Measurements from ENCODE around the gene MAML2. TPM values are rescaled to one million over a fixed set of nuclear protein-coding genes. Genes with fewer than 3 reads are reported as not detected.

The MAML2 gene
- total and polyA plus RNA-seq, 2 of the 13 experiments (the other 11 are each of a cell fraction or from before 2014, with no cell fraction given) = 2.3 to 25.9 TPM

DNA sequence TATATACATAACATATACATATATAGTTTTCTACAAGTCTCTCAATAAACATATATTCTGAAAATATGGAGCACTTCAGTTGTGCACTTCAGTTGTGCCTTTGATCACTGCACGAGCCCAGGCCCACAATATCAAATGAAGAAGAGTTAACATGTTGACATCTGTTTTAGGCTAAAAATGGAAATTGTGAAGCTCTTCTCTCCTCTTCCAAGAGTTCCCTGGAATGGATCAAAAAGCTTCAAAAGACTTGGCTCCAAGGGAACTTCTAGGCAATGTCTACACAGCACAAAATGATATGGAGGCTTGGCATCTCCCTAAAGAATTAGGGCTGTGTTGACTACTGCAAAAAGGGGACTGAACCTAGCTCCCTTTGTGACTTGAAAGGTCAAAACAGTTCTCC, 36.9 kb downstream of the MAML2 start:
- Histone ChIP-seq H3K4me2 (ENCODE audit: low read depth, low read length) (no peak overlapping the region), H3K36me3 (replicated peaks in 1 of 2; ENCODE audit: control insufficient read depth in 1 of 2, insufficient read depth in 2 of 2, low read length in 2 of 2) (peaks cover 1 to 4% of the 10 kb centered on the region in 2 experiments; a peak in 1 of 5 replicates), H4K20me1 (ENCODE audit: insufficient read depth, low read length) (peaks cover 13% of the 10 kb centered on the region), H2AFZ (ENCODE audit: low read length) (no peak overlapping the region), H3K79me2 (ENCODE audit: insufficient read depth, low read length) (peaks cover 50% of the 10 kb centered on the region), H3K9me3 (ENCODE audit: low read length) (no peaks in the 10 kb centered on the region), H3K9ac (ENCODE audit: insufficient read depth, low read depth, low read length) (no peak overlapping the region), H3K4me3 (replicated peaks in 1 of 3; ENCODE audit: insufficient read depth in 1 of 3, low read depth in 2 of 3, low read length in 3 of 3) (no peak overlapping the region), H3K4me1 (ENCODE audit: insufficient read depth, low read length) (peaks cover 33% of the 10 kb centered on the region), H3K27ac (ENCODE audit: extremely low read length, insufficient read depth, low read length) (no peak overlapping the region), H3K27me3 (ENCODE audit: control insufficient read depth in 1 of 2, insufficient read depth in 2 of 2, low read length in 2 of 2) (no peaks in the 10 kb centered on the region)
- no peak for DNase-seq (ENCODE audit: low spot score)
- no peak for FAIRE-seq
- CTCF ChIA-PET (ENCODE audit: low intra/inter-chr PET ratio, low total read pairs) = no interaction called here
- 100% methylated on average over 1 of the region's 1 CpG for WGBS (ENCODE audit: low lambda C conversion rate)
- no TSS peak for BruUV-seq (replicated peaks)
- no peak for TF ChIP-seq U2AF1 (optimal IDR thresholded peaks at IDR 0.05; ENCODE audit: low read depth, low read length)
- TF ChIP-seq, protein P1, sequence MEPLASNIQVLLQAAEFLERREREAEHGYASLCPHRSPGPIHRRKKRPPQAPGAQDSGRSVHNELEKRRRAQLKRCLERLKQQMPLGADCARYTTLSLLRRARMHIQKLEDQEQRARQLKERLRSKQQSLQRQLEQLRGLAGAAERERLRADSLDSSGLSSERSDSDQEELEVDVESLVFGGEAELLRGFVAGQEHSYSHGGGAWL (CRISPR knock-in tag; IDR thresholded peaks at IDR 0.05) = no peak
- TF ChIP-seq ZNF317 (CRISPR knock-in tag; IDR thresholded peaks at IDR 0.05) = no peak
- TF ChIP-seq ZNF878 (CRISPR knock-in tag; IDR thresholded peaks at IDR 0.05) = no peak
- no peak for TF ChIP-seq ZNF17 (CRISPR knock-in tag; IDR thresholded peaks at IDR 0.05)
- in situ Hi-C loops (cut with HindIII; ENCODE audit: extremely low pct_ligation_motif_present, low pct_unique_long_range_greater_than_20kb) (no loop called here), intact Hi-C loops (cut with micrococcal nuclease; ENCODE audit: unreplicated experiment) (no loop called here)
- POLR2A ChIA-PET = no interaction called here
- no peak for ATAC-seq

DNA sequence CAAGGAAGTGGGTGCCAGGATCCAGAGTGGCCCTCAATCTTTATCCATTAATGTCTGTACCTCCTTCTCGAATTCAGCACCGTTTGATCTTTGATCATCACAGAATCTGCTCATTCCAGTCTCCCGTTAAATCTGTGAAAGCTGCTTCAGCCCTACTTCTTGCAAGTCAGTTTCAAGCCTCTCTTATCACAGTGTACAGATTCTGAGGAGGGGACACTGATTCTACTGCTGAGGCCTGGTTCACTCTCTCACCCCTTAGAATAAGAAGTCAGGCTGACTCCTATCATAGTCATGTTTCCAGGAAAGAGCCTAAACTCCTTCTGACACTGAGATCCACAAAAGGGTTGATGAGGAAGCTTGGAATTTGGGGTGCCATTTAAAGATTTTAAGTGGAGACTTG, 39.0 kb downstream of the MAML2 start:
- Histone ChIP-seq H3K36me3 (replicated peaks in 1 of 2; ENCODE audit: control insufficient read depth in 1 of 2, insufficient read depth in 2 of 2, low read length in 2 of 2) (peaks cover 3 to 4% of the 10 kb centered on the region in 2 experiments; a peak in 1 of 5 replicates), H3K9me3 (ENCODE audit: low read length) (no peaks in the 10 kb centered on the region), H3K79me2 (ENCODE audit: insufficient read depth, low read length) (peaks cover 51% of the 10 kb centered on the region), H3K4me3 (replicated peaks in 1 of 3; ENCODE audit: insufficient read depth in 1 of 3, low read depth in 2 of 3, low read length in 3 of 3) (no peak overlapping the region), H3K27ac (ENCODE audit: extremely low read length, insufficient read depth, low read length) (no peak overlapping the region), H4K20me1 (ENCODE audit: insufficient read depth, low read length) (peaks cover 15% of the 10 kb centered on the region), H3K4me2 (ENCODE audit: low read depth, low read length) (no peak overlapping the region), H2AFZ (ENCODE audit: low read length) (no peak overlapping the region), H3K27me3 (ENCODE audit: control insufficient read depth in 1 of 2, insufficient read depth in 2 of 2, low read length in 2 of 2) (no peaks in the 10 kb centered on the region), H3K4me1 (ENCODE audit: insufficient read depth, low read length) (peaks cover 22% of the 10 kb centered on the region), H3K9ac (ENCODE audit: insufficient read depth, low read depth, low read length) (no peak overlapping the region)
- intact Hi-C loops (cut with micrococcal nuclease; ENCODE audit: unreplicated experiment) (no loop called here), in situ Hi-C loops (cut with HindIII; ENCODE audit: extremely low pct_ligation_motif_present, low pct_unique_long_range_greater_than_20kb) (no loop called here)
- ChIA-PET POLR2A (no interaction called here), CTCF (ENCODE audit: low intra/inter-chr PET ratio, low total read pairs) (no interaction called here)
- FAIRE-seq (no peak), ATAC-seq (no peak), DNase-seq (ENCODE audit: low spot score) (no peak)
- no TSS peak for BruUV-seq (replicated peaks)
- WGBS (ENCODE audit: low lambda C conversion rate) = 94% methylated on average over 3 of the region's 3 CpGs
- no peak for TF ChIP-seq GZF1 (CRISPR knock-in tag; IDR thresholded peaks at IDR 0.05)
- no peak for TF ChIP-seq ZNF749 (CRISPR knock-in tag; IDR thresholded peaks at IDR 0.05; ENCODE audit: borderline replicate concordance)
- TF ChIP-seq SYNCRIP (IDR thresholded peaks at IDR 0.05; ENCODE audit: insufficient read depth, low read depth, low read length) = no peak
- TF ChIP-seq HOXD1 (CRISPR knock-in tag; IDR thresholded peaks at IDR 0.05) = no peak
- TF ChIP-seq CREB1 (IDR thresholded peaks at IDR 0.05) = no peak
- no peak for TF ChIP-seq CREB1 (CRISPR knock-in tag; IDR thresholded peaks at IDR 0.05)
- TF ChIP-seq, protein P2, sequence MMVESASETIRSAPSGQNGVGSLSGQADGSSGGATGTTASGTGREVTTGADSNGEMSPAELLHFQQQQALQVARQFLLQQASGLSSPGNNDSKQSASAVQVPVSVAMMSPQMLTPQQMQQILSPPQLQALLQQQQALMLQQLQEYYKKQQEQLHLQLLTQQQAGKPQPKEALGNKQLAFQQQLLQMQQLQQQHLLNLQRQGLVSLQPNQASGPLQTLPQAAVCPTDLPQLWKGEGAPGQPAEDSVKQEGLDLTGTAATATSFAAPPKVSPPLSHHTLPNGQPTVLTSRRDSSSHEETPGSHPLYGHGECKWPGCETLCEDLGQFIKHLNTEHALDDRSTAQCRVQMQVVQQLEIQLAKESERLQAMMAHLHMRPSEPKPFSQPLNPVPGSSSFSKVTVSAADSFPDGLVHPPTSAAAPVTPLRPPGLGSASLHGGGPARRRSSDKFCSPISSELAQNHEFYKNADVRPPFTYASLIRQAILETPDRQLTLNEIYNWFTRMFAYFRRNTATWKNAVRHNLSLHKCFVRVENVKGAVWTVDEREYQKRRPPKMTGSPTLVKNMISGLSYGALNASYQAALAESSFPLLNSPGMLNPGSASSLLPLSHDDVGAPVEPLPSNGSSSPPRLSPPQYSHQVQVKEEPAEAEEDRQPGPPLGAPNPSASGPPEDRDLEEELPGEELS (CRISPR knock-in tag; IDR thresholded peaks at IDR 0.05) = no peak
- no peak for TF ChIP-seq POLR2A (IDR thresholded peaks at IDR 0.05; ENCODE audit: insufficient read depth in 1 of 2, low read depth in 2 of 2, low read length in 2 of 2)
- TF ChIP-seq YY1 (IDR thresholded peaks at IDR 0.05; ENCODE audit: insufficient read depth, insufficient replicate concordance, low read depth, low read length) = no peak
